Activated T-helper 2 cell treated with anti-CD3 and anti-CD28 coated beads, Interferon-gamma antibody, Interleukin-2, Interleukin-4, amounts not matched to agents 10 μg/mL and 5 μg/mL and 100 μg/mL, durations not matched to agents 14 hours and 24 hours and 36 hours (primary cell): Measurements from ENCODE around the gene POU2F3. TPM values are rescaled to one million over a fixed set of nuclear protein-coding genes. Genes with fewer than 3 reads are reported as not detected.

Source experiments
- DNase-seq: peaks from one replicate; pipeline ENCODE4 v3.0.0; 2021; ENCODE audit warnings: low spot score
- H3K27ac Mint-ChIP-seq: one replicate; pipeline ENCODE4 v1.8.0; 2021; ENCODE audit warnings: mixed read lengths
- H3K27me3 Mint-ChIP-seq: one replicate; pipeline ENCODE4 v1.8.0; 2021; ENCODE audit warnings: low read depth, mixed read lengths
- H3K36me3 Mint-ChIP-seq: one replicate; pipeline ENCODE4 v1.8.0; 2021; ENCODE audit warnings: low read depth, mixed read lengths
- H3K4me1 Mint-ChIP-seq: one replicate; pipeline ENCODE4 v1.8.0; 2021; ENCODE audit warnings: low read depth, mixed read lengths
- H3K4me3 Mint-ChIP-seq: one replicate; pipeline ENCODE4 v1.8.0; 2021; ENCODE audit warnings: low read depth, mild to moderate bottlenecking, moderate library complexity, mixed read lengths
- H3K9me3 Mint-ChIP-seq: one replicate; pipeline ENCODE4 v1.8.0; 2021; ENCODE audit warnings: mixed read lengths
- intact Hi-C: fragments of 100-400 bp; cut with micrococcal nuclease; formaldehyde crosslinking; loops from one replicate; pipeline ENCODE4 v1.15.1; 2023
- total RNA-seq: library from RNA; stranded (reverse); gene quantifications from 2 replicates; pipeline ENCODE4 v1.2.3, GENCODE V29; 2022

POU2F3 gene
- total RNA-seq, 1 donor from 2014 or later: not detected

- H3K27ac Mint-ChIP-seq: no peak overlapping the region
- no peak for DNase-seq
- no peak overlapping the region for H3K4me3 Mint-ChIP-seq
- intact Hi-C loops: loop anchor here (10.0 kb wide), 1 partner anchor 351 kb away; no protein-coding TSS in a partner anchor
- no peaks in the 10 kb centered on the region for H3K9me3 Mint-ChIP-seq
- peaks cover 17% of the 10 kb centered on the region for H3K4me1 Mint-ChIP-seq
- peaks cover 44% of the 10 kb centered on the region for H3K27me3 Mint-ChIP-seq
- H3K36me3 Mint-ChIP-seq: peaks cover 5% of the 10 kb centered on the region
Measured at GRCh38 chr11:120333801-120334200, 93.9 kb downstream of the POU2F3 start.

- Mint-ChIP-seq H3K27me3 (peaks cover 46% of the 10 kb centered on the region), H3K4me3 (no peak overlapping the region), H3K36me3 (peaks cover 5% of the 10 kb centered on the region), H3K27ac (no peak overlapping the region), H3K9me3 (no peaks in the 10 kb centered on the region), H3K4me1 (peaks cover 18% of the 10 kb centered on the region)
- no peak for DNase-seq
- intact Hi-C loops: loop anchor here (10.0 kb wide), 1 partner anchor 350 kb away; no protein-coding TSS in a partner anchor
Measured at GRCh38 chr11:120334332-120334731, 94.4 kb downstream of the POU2F3 start.

GRCh38 chr11:120334894-120335462 lies 95.0 kb downstream of the POU2F3 start:
- Mint-ChIP-seq H3K27ac (no peak overlapping the region), H3K4me3 (peak overlapping the region; percentile 73), H3K27me3 (peaks cover 48% of the 10 kb centered on the region), H3K36me3 (peaks cover 5% of the 10 kb centered on the region), H3K4me1 (peaks cover 25% of the 10 kb centered on the region), H3K9me3 (no peaks in the 10 kb centered on the region)
- intact Hi-C loops: loop anchor here (10.0 kb wide), 1 partner anchor 350 kb away; no protein-coding TSS in a partner anchor
- no peak for DNase-seq

- peaks cover 50% of the 10 kb centered on the region for H3K27me3 Mint-ChIP-seq
- intact Hi-C loops: loop anchor here (10.0 kb wide), 1 partner anchor 349 kb away; no protein-coding TSS in a partner anchor
- H3K27ac Mint-ChIP-seq: no peak overlapping the region
- no peak for DNase-seq
- H3K4me3 Mint-ChIP-seq: peak overlapping the region; percentile 37
- no peaks in the 10 kb centered on the region for H3K9me3 Mint-ChIP-seq
- peaks cover 28% of the 10 kb centered on the region for H3K4me1 Mint-ChIP-seq
- peaks cover 7% of the 10 kb centered on the region for H3K36me3 Mint-ChIP-seq
Measured at GRCh38 chr11:120335556-120335907, 95.6 kb downstream of the POU2F3 start.

GRCh38 chr11:120335908-120336640 lies 96.1 kb downstream of the POU2F3 start, which contains the start of gene ARHGEF12:
TSS of gene ARHGEF12 (plus strand) at chr11:120336413. CDS start at chr11:120337244, 831 bp downstream.
- H3K36me3 Mint-ChIP-seq: peaks cover 8% of the 10 kb centered on the region
- H3K4me3 Mint-ChIP-seq: peak within 1 kb of the TSS; percentile 91
- peaks cover 53% of the 10 kb centered on the region for H3K27me3 Mint-ChIP-seq
- DNase-seq: peak; percentile 56
- no peaks in the 10 kb centered on the region for H3K9me3 Mint-ChIP-seq
- peaks cover 29% of the 10 kb centered on the region for H3K4me1 Mint-ChIP-seq
- intact Hi-C loops: loop anchor here (1.0 to 10.0 kb wide), 2 partner anchors 8 to 349 kb away; no protein-coding TSS in a partner anchor
- peak within 1 kb of the TSS; percentile 53 for H3K27ac Mint-ChIP-seq

GRCh38 chr11:120336641-120337354 lies 96.9 kb downstream of the POU2F3 start:
- H3K27ac Mint-ChIP-seq: peak overlapping the region; percentile 53

GRCh38 chr11:120337355-120338106 lies 97.6 kb downstream of the POU2F3 start:
- peak overlapping the region; percentile 91 for H3K4me3 Mint-ChIP-seq
- peaks cover 37% of the 10 kb centered on the region for H3K4me1 Mint-ChIP-seq
- peaks cover 61% of the 10 kb centered on the region for H3K27me3 Mint-ChIP-seq
- peaks cover 5% of the 10 kb centered on the region for H3K9me3 Mint-ChIP-seq
- peaks cover 13% of the 10 kb centered on the region for H3K36me3 Mint-ChIP-seq
- H3K27ac Mint-ChIP-seq: peak overlapping the region; percentile 53
- intact Hi-C loops: loop anchor here (10.0 kb wide), 1 partner anchor 347 kb away; no protein-coding TSS in a partner anchor
- no peak for DNase-seq

More at GRCh38 chr11:120336641-120337354, 96.9 kb downstream of the POU2F3 start:
- intact Hi-C loops: loop anchor here (1.0 to 10.0 kb wide), 2 partner anchors 8 to 348 kb away; no protein-coding TSS in a partner anchor
- H3K4me1 Mint-ChIP-seq: peaks cover 31% of the 10 kb centered on the region
- DNase-seq: no peak
- H3K4me3 Mint-ChIP-seq: peak overlapping the region; percentile 91
- H3K9me3 Mint-ChIP-seq: no peaks in the 10 kb centered on the region
- H3K27me3 Mint-ChIP-seq: peaks cover 55% of the 10 kb centered on the region
- peaks cover 8% of the 10 kb centered on the region for H3K36me3 Mint-ChIP-seq

GRCh38 chr11:120338107-120338933 lies 98.4 kb downstream of the POU2F3 start:
- no peak overlapping the region for H3K27ac Mint-ChIP-seq
- H3K4me1 Mint-ChIP-seq: peaks cover 37% of the 10 kb centered on the region
- peaks cover 13% of the 10 kb centered on the region for H3K36me3 Mint-ChIP-seq
- H3K4me3 Mint-ChIP-seq: peak overlapping the region; percentile 91
- intact Hi-C loops: loop anchor here (10.0 kb wide), 1 partner anchor 346 kb away; no protein-coding TSS in a partner anchor
- peaks cover 58% of the 10 kb centered on the region for H3K27me3 Mint-ChIP-seq
- H3K9me3 Mint-ChIP-seq: peaks cover 6% of the 10 kb centered on the region
- DNase-seq: no peak

- Mint-ChIP-seq H3K4me3 (no peak overlapping the region), H3K4me1 (peaks cover 42% of the 10 kb centered on the region), H3K36me3 (peaks cover 13% of the 10 kb centered on the region), H3K9me3 (peaks cover 6% of the 10 kb centered on the region), H3K27ac (no peak overlapping the region), H3K27me3 (peaks cover 55% of the 10 kb centered on the region)
- DNase-seq: no peak
- intact Hi-C loops: loop anchor here (10.0 kb wide), 1 partner anchor 345 kb away; no protein-coding TSS in a partner anchor
Measured at GRCh38 chr11:120339394-120339890, 99.5 kb downstream of the POU2F3 start.

GRCh38 chr11:120340529-120340928 lies 100.6 kb downstream of the POU2F3 start:
- peaks cover 55% of the 10 kb centered on the region for H3K27me3 Mint-ChIP-seq
- DNase-seq: no peak
- no peak overlapping the region for H3K27ac Mint-ChIP-seq
- H3K9me3 Mint-ChIP-seq: peaks cover 6% of the 10 kb centered on the region
- H3K4me3 Mint-ChIP-seq: no peak overlapping the region
- peaks cover 13% of the 10 kb centered on the region for H3K36me3 Mint-ChIP-seq
- peaks cover 47% of the 10 kb centered on the region for H3K4me1 Mint-ChIP-seq
- intact Hi-C loops: loop anchor here (10.0 kb wide), 1 partner anchor 694 kb away; no protein-coding TSS in a partner anchor

- no peak for DNase-seq
- peaks cover 13% of the 10 kb centered on the region for H3K36me3 Mint-ChIP-seq
- H3K9me3 Mint-ChIP-seq: peaks cover 6% of the 10 kb centered on the region
- intact Hi-C loops: loop anchor here (10.0 kb wide), 1 partner anchor 693 kb away; no protein-coding TSS in a partner anchor
- H3K4me1 Mint-ChIP-seq: peaks cover 46% of the 10 kb centered on the region
- no peak overlapping the region for H3K4me3 Mint-ChIP-seq
- peaks cover 64% of the 10 kb centered on the region for H3K27me3 Mint-ChIP-seq
- no peak overlapping the region for H3K27ac Mint-ChIP-seq
Measured at GRCh38 chr11:120342226-120342625, 102.3 kb downstream of the POU2F3 start.
